ENCODE results near the gene PRKRIP1. TPM values are rescaled to one million over a fixed set of nuclear protein-coding genes. Genes with fewer than 3 reads are reported as not detected.

PRKRIP1 gene
- total and polyA plus RNA-seq, 2 donors from 2014 or later, result 20.8 to 25.9 TPM

DNA sequence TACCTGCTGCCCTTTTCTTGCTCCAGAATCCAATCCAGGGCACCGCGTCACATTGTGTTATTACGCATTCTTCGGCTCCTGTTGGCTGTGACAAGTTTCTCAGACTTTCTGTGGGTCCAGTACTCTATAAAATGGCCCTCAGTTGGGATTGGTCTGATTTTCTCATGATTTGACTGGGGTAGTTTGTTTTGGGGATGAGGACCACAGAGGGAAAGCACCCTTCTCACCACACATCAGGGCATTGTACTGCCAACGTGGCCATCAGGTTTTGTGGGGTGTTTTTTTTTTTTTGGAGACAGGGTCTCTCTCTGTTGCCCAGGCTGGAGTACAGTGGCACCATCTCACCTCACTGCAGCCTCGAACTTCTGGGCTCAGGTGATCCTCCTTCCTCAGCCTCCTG is 20.2 kb downstream of the PRKRIP1 start:
- H3K36me3 ChIP-seq (ENCODE audit: control insufficient read depth in 2 of 3, insufficient read depth in 3 of 3, low read length in 3 of 3), result peaks cover 9 to 41% (median 13%) of the 10 kb centered on the region in 3 donors
- H3K9ac ChIP-seq (ENCODE audit: low read length in 3 of 3), result no peak overlapping the region
- intact Hi-C loops (cut with DNase I), result no loop called here
- H3K9me3 ChIP-seq (ENCODE audit: control insufficient read depth in 2 of 3, insufficient read depth in 1 of 3, low read length in 3 of 3), result no peaks in the 10 kb centered on the region
- no peak overlapping the region for H3K27ac ChIP-seq (ENCODE audit: low read depth in 2 of 2, low read length in 2 of 2)
- H3K4me3 ChIP-seq (ENCODE audit: low read length in 3 of 3), result no peak overlapping the region
- H3K4me1 ChIP-seq (ENCODE audit: control insufficient read depth in 2 of 3, insufficient read depth in 2 of 3, low read depth in 1 of 3, low read length in 3 of 3), result peaks cover 0 to 8% (median 0%) of the 10 kb centered on the region in 3 donors
- no peak for DNase-seq
- H3K27me3 ChIP-seq (ENCODE audit: control insufficient read depth, insufficient read depth, low read length), result no peaks in the 10 kb centered on the region
- FAIRE-seq, result no peak
- TF ChIP-seq, protein P1, sequence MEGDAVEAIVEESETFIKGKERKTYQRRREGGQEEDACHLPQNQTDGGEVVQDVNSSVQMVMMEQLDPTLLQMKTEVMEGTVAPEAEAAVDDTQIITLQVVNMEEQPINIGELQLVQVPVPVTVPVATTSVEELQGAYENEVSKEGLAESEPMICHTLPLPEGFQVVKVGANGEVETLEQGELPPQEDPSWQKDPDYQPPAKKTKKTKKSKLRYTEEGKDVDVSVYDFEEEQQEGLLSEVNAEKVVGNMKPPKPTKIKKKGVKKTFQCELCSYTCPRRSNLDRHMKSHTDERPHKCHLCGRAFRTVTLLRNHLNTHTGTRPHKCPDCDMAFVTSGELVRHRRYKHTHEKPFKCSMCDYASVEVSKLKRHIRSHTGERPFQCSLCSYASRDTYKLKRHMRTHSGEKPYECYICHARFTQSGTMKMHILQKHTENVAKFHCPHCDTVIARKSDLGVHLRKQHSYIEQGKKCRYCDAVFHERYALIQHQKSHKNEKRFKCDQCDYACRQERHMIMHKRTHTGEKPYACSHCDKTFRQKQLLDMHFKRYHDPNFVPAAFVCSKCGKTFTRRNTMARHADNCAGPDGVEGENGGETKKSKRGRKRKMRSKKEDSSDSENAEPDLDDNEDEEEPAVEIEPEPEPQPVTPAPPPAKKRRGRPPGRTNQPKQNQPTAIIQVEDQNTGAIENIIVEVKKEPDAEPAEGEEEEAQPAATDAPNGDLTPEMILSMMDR (IDR thresholded peaks at IDR 0.05; ENCODE audit: borderline replicate concordance, extremely low read depth, insufficient read depth), result no peak

DNA sequence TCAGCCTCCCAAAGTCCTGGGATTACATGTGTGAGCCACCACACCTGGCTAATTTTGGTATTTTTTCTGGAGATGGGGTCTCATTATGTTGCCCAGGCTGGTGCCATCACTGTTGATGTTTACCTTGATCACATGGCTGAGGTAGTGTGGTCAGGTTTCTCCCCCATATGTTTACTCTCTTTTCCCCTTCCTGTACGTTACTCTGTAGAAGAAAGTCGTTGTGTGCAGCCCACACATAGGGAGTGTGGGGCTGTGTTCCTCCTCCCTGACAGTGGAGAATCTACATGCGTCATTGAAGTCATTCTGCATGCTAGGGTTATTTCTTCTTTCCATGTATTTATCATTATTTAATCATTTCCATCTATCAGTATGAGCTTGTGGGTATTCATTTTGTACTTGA is 20.9 kb downstream of the PRKRIP1 start:
- Histone ChIP-seq H3K4me1 (ENCODE audit: control insufficient read depth in 2 of 3, insufficient read depth in 2 of 3, low read depth in 1 of 3, low read length in 3 of 3) (peaks cover 0 to 8% (median 0%) of the 10 kb centered on the region in 3 donors), H3K27ac (ENCODE audit: low read depth in 2 of 2, low read length in 2 of 2) (no peak overlapping the region), H3K4me3 (ENCODE audit: low read length in 3 of 3) (no peak overlapping the region), H3K27me3 (ENCODE audit: control insufficient read depth, insufficient read depth, low read length) (no peaks in the 10 kb centered on the region), H3K36me3 (ENCODE audit: control insufficient read depth in 2 of 3, insufficient read depth in 3 of 3, low read length in 3 of 3) (peaks cover 9 to 37% (median 13%) of the 10 kb centered on the region in 3 donors), H3K9ac (ENCODE audit: low read length in 3 of 3) (no peak overlapping the region), H3K9me3 (ENCODE audit: control insufficient read depth in 2 of 3, insufficient read depth in 1 of 3, low read length in 3 of 3) (no peaks in the 10 kb centered on the region)
- DNase-seq, result no peak
- intact Hi-C loops (cut with DNase I), result no loop called here
- TF ChIP-seq, protein P1 (IDR thresholded peaks at IDR 0.05; ENCODE audit: borderline replicate concordance, extremely low read depth, insufficient read depth), result no peak
- FAIRE-seq, result no peak

- no peak overlapping the region for H3K9ac ChIP-seq (ENCODE audit: low read length in 3 of 3)
- H3K4me3 ChIP-seq (ENCODE audit: low read length in 3 of 3), result no peak overlapping the region
- DNase-seq, result no peak
- peaks cover 0 to 4% (median 0%) of the 10 kb centered on the region in 3 donors for H3K4me1 ChIP-seq (ENCODE audit: control insufficient read depth in 2 of 3, insufficient read depth in 2 of 3, low read depth in 1 of 3, low read length in 3 of 3)
- TF ChIP-seq, protein P1 (IDR thresholded peaks at IDR 0.05; ENCODE audit: borderline replicate concordance, extremely low read depth, insufficient read depth), result no peak
- no peaks in the 10 kb centered on the region for H3K9me3 ChIP-seq (ENCODE audit: control insufficient read depth in 2 of 3, insufficient read depth in 1 of 3, low read length in 3 of 3)
- FAIRE-seq, result no peak
- no peaks in the 10 kb centered on the region for H3K27me3 ChIP-seq (ENCODE audit: control insufficient read depth, insufficient read depth, low read length)
- H3K36me3 ChIP-seq (ENCODE audit: control insufficient read depth in 2 of 3, insufficient read depth in 3 of 3, low read length in 3 of 3), result peaks cover 9 to 30% (median 11%) of the 10 kb centered on the region in 3 donors
- H3K27ac ChIP-seq (ENCODE audit: low read depth in 2 of 2, low read length in 2 of 2), result no peak overlapping the region
- intact Hi-C loops (cut with DNase I), result no loop called here
Observed at GRCh38 chr7:102418592-102418991, 22.4 kb downstream of the PRKRIP1 start.

DNA sequence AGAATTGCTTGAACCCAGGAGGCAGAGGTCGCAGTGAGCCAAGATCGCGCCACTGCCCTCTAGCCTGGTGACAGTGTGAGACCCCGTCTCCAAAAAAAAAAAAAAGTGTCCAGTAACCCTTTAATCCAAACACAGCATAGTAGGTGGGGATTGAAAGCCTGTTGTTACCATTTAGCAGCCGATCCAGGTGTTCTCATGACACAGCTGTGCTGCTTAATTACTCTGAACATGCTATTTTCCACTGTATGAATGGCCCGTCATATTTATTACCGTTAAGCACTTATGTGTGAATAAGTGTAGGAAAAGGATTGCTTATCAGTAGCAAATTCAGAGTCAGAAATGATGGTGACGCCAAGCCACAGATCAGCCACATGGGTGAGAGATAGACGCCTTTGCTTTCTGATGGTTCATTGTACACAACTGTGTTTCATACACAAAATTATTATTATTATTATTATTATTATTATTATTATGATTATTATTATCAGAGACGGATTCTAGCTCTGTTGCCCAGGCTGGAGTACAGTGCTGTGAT is 25.6 kb downstream of the PRKRIP1 start:
- no peak overlapping the region for H3K27ac ChIP-seq (ENCODE audit: low read depth in 2 of 2, low read length in 2 of 2)
- no peaks in the 10 kb centered on the region for H3K27me3 ChIP-seq (ENCODE audit: control insufficient read depth, insufficient read depth, low read length)
- intact Hi-C loops (cut with DNase I), result no loop called here
- no peak for DNase-seq
- TF ChIP-seq, protein P1 (IDR thresholded peaks at IDR 0.05; ENCODE audit: borderline replicate concordance, extremely low read depth, insufficient read depth), result no peak
- H3K9me3 ChIP-seq (ENCODE audit: control insufficient read depth in 2 of 3, insufficient read depth in 1 of 3, low read length in 3 of 3), result no peaks in the 10 kb centered on the region
- no peak for FAIRE-seq
- H3K4me3 ChIP-seq (ENCODE audit: low read length in 3 of 3), result no peak overlapping the region
- H3K9ac ChIP-seq (ENCODE audit: low read length in 3 of 3), result no peak overlapping the region
- peaks cover 6 to 34% (median 9%) of the 10 kb centered on the region in 3 donors for H3K36me3 ChIP-seq (ENCODE audit: control insufficient read depth in 2 of 3, insufficient read depth in 3 of 3, low read length in 3 of 3)
- H3K4me1 ChIP-seq (ENCODE audit: control insufficient read depth in 2 of 3, insufficient read depth in 2 of 3, low read depth in 1 of 3, low read length in 3 of 3), result no peaks in the 10 kb centered on the region

All from kidney (tissue), 14 donors.